B cell (primary cell): ENCODE data around the gene FHIT. TPM values are rescaled to one million over a fixed set of nuclear protein-coding genes. Genes with fewer than 3 reads are reported as not detected.

ENCODE experiments used
- ATAC-seq: fragments of 200-7000 bp; cut with Tn5 transposase; one replicate; pipeline ENCODE4 v1.10.0; 2021; ENCODE audit warnings: low read depth, mild to moderate bottlenecking, moderate number of reproducible peaks, moderate library complexity
- CTCF ChIA-PET: fragments of 350-600 bp; sonication (Branson Sonifier 250); formaldehyde crosslinking; loops from one replicate; lab custom pipeline; 2021; ENCODE audit warnings: antibody characterized with exemption, inconsistent platforms; lab: Charles Lee
- POLR2A ChIA-PET: fragments of 350-600 bp; sonication (Branson Sonifier 250); formaldehyde crosslinking; loops from one replicate; lab custom pipeline; 2021; ENCODE audit warnings: antibody characterized with exemption; lab: Charles Lee
- DNase-seq: peaks from one replicate; pipeline ENCODE4 v3.0.0; 2013
- H2AFZ ChIP-seq: 2 replicates; pipeline ENCODE4 v1.6.1; 2012; ENCODE audit warnings: mild to moderate bottlenecking, low read depth, low read length; ENCODE audit not compliant: insufficient read depth, poor library complexity, severe bottlenecking
- H3K27ac ChIP-seq, 2 donors: 1 replicate in 1 of 2; 2 replicates in 1 of 2; pipeline ENCODE4 v1.5.1; 2012 to 2013; ENCODE audit warnings: low read length in 2 of 2, mild to moderate bottlenecking in 2 of 2, moderate library complexity in 1 of 2
- H3K27me3 ChIP-seq, 4 experiments: fragments of 200-600 bp in 1 of 4; sonication (generic) in 1 of 4; replicated peaks in 1 of 4; 1 replicate in 2 of 4; 2 replicates in 2 of 4; pipeline versions ENCODE4 v1.6.1 to v1.7.0; 2013 to 2016; ENCODE audit warnings: low read length in 3 of 4, mild to moderate bottlenecking in 2 of 4, mixed read lengths in 1 of 4, moderate library complexity in 1 of 4; ENCODE audit not compliant: insufficient read depth in 4 of 4, control insufficient read depth in 3 of 4; ENCODE audit errors: control extremely low read depth in 1 of 4
- H3K36me3 ChIP-seq, 2 experiments: replicated peaks in 1 of 2; 1 replicate in 1 of 2; 2 replicates in 1 of 2; pipeline versions ENCODE4 v1.6.1 to v1.7.1; 2013; ENCODE audit warnings: low read length in 1 of 2; ENCODE audit not compliant: insufficient read depth in 2 of 2, control insufficient read depth in 1 of 2; ENCODE audit errors: control extremely low read depth in 1 of 2, extremely low read depth in 1 of 2
- H3K4me1 ChIP-seq, 2 donors: fragments of 200-600 bp in 1 of 2; sonication (generic) in 1 of 2; 1 replicate in 1 of 2; 2 replicates in 1 of 2; pipeline versions ENCODE4 v1.5.1 to v1.6.1; 2013 to 2017; ENCODE audit warnings: low read length in 2 of 2; ENCODE audit not compliant: control insufficient read depth in 2 of 2, insufficient read depth in 2 of 2
- H3K4me2 ChIP-seq: replicated peaks from 2 replicates; pipeline ENCODE3; 2012; ENCODE audit warnings: mild to moderate bottlenecking, low read depth, low read length; ENCODE audit not compliant: poor library complexity, severe bottlenecking
- H3K4me3 ChIP-seq, 5 experiments: fragments of 200-600 bp in 1 of 5; sonication (generic) in 1 of 5; 1 replicate in 3 of 5; 2 replicates in 2 of 5; pipeline versions ENCODE4 v1.5.1 to v1.7.0; 2011 to 2016; ENCODE audit warnings: low read length in 4 of 5, mild to moderate bottlenecking in 4 of 5, low read depth in 2 of 5, control low read depth in 1 of 5, moderate library complexity in 1 of 5; ENCODE audit not compliant: insufficient read depth in 1 of 5; ENCODE audit errors: control extremely low read depth in 1 of 5, extremely low read depth in 1 of 5
- H3K79me2 ChIP-seq: fragments of 200-600 bp; sonication (generic); one replicate; pipeline ENCODE4 v1.6.0; 2016; ENCODE audit warnings: low read length; ENCODE audit not compliant: control insufficient read depth, insufficient read depth
- H3K9ac ChIP-seq: fragments of 200-600 bp; sonication (generic); 2 replicates; pipeline ENCODE4 v1.6.1; 2017; ENCODE audit warnings: mild to moderate bottlenecking, low read length, moderate library complexity
- H3K9me3 ChIP-seq, 3 donors: one replicate each; pipeline versions ENCODE4 v1.6.1 to v1.7.1; 2013; ENCODE audit warnings: low read length in 2 of 3; ENCODE audit not compliant: control insufficient read depth in 2 of 3, insufficient read depth in 1 of 3; ENCODE audit errors: control extremely low read depth in 1 of 3
- H4K20me1 ChIP-seq: 2 replicates; pipeline ENCODE4 v1.6.0; 2012; ENCODE audit warnings: mild to moderate bottlenecking, low read length; ENCODE audit not compliant: insufficient read depth, control insufficient read depth, poor library complexity, severe bottlenecking
- H3K27ac Mint-ChIP-seq: one replicate; pipeline ENCODE4 v1.8.0; 2021; ENCODE audit warnings: mixed read lengths
- H3K27me3 Mint-ChIP-seq: one replicate; pipeline ENCODE4 v1.8.0; 2021; ENCODE audit warnings: mixed read lengths
- H3K4me1 Mint-ChIP-seq: one replicate; pipeline ENCODE4 v1.8.0; 2021; ENCODE audit warnings: mixed read lengths
- H3K4me3 Mint-ChIP-seq: one replicate; pipeline ENCODE4 v1.8.0; 2021; ENCODE audit warnings: mixed read lengths
- H3K9me3 Mint-ChIP-seq: one replicate; pipeline ENCODE4 v1.8.0; 2022; ENCODE audit warnings: mixed read lengths; ENCODE audit not compliant: insufficient read depth
- EZH2 ChIP-seq: IDR thresholded peaks from 2 replicates; pipeline ENCODE4 v1.6.1; 2012; ENCODE audit warnings: borderline replicate concordance, low read depth, mild to moderate bottlenecking, moderate library complexity, low read length; ENCODE audit not compliant: insufficient read depth, poor library complexity, severe bottlenecking
- WGBS: methylation state at CpG from one replicate; pipeline ENCODE4 v1.1.5; 2013; ENCODE audit warnings: missing lambda C conversion rate; ENCODE audit not compliant: insufficient coverage; 5-methylcytosine and 5-hydroxymethylcytosine counted together
- intact Hi-C: fragments of 100-400 bp; cut with micrococcal nuclease; formaldehyde crosslinking; loops from one replicate; pipeline ENCODE4 v1.10.0; 2022
- polyA plus RNA-seq: library from polyadenylated mRNA; depleted of rRNA; stranded (reverse); fragments of >200 nt; gene quantifications from 2 replicates; pipeline ENCODE4 v1.2.3, GENCODE V29; 2012
- total RNA-seq, 2 donors: library from RNA; stranded (reverse); fragments of 120-200 nt in 1 of 2; gene quantifications; 1 replicate in 1 of 2; 2 replicates in 1 of 2; pipeline versions ENCODE4 v1.2.3 to v1.2.4, GENCODE V29; 2013 to 2022
- TF ChIP-seq, protein P1 (sequence below): fragments of 200-600 bp; IDR thresholded peaks from one replicate; pipeline ENCODE4 v1.8.0; 2022; ENCODE audit warnings: antibody characterized with exemption, mild to moderate bottlenecking

FHIT gene
- total and polyA plus RNA-seq, 2 donors (not counting 1 experiment from before 2014, with no cell fraction given), result 1.7 to 7.8 TPM

DNA sequence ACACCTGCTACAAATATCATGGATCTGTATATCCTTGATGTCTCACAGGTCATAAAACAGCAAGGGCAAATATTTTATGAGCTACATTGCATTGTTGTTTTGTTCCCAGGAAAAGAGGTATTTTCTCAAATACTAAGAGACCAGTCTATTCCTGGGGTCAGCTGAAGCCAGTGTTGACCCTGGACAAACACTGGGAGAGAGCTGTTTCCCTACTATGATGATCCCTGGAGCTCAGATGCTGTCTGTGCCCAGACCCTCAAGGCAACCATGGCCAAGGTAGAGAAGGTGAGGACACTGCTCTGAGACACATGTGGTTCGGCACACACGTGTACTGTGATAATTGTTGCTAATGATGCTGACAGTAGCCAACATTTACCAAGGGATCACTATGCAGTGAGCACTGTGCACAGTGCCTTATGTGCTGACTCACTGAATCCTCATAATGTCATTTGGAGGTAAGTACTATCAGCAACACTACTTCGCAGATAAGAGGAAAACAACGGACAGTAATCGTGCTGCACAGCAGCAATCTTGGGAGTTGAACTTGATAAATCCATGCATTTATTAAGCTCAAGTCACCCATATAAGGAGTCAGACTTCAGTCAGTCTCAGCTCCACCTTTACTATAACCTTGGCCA is 943.6 kb downstream of the FHIT start:
- 100% methylated on average over 1 of the region's 5 CpGs for WGBS
- ChIA-PET POLR2A (no interaction called here), CTCF (no interaction called here)
- no peaks in the 10 kb centered on the region for H3K4me1 ChIP-seq
- H3K79me2 ChIP-seq, result no peaks in the 10 kb centered on the region
- H3K4me1 Mint-ChIP-seq, result no peaks in the 10 kb centered on the region
- DNase-seq, result no peak
- H3K36me3 ChIP-seq, result no peaks in the 10 kb centered on the region
- ATAC-seq, result no peak
- H3K9me3 Mint-ChIP-seq, result no peaks in the 10 kb centered on the region
- no peaks in the 10 kb centered on the region for H3K27me3 Mint-ChIP-seq
- no peak overlapping the region for H3K4me3 ChIP-seq
- H3K9ac ChIP-seq, result no peak overlapping the region
- H3K27ac Mint-ChIP-seq, result no peak overlapping the region
- H2AFZ ChIP-seq, result no peak overlapping the region
- no peaks in the 10 kb centered on the region for H3K27me3 ChIP-seq
- TF ChIP-seq, protein P1, sequence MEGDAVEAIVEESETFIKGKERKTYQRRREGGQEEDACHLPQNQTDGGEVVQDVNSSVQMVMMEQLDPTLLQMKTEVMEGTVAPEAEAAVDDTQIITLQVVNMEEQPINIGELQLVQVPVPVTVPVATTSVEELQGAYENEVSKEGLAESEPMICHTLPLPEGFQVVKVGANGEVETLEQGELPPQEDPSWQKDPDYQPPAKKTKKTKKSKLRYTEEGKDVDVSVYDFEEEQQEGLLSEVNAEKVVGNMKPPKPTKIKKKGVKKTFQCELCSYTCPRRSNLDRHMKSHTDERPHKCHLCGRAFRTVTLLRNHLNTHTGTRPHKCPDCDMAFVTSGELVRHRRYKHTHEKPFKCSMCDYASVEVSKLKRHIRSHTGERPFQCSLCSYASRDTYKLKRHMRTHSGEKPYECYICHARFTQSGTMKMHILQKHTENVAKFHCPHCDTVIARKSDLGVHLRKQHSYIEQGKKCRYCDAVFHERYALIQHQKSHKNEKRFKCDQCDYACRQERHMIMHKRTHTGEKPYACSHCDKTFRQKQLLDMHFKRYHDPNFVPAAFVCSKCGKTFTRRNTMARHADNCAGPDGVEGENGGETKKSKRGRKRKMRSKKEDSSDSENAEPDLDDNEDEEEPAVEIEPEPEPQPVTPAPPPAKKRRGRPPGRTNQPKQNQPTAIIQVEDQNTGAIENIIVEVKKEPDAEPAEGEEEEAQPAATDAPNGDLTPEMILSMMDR, result no peak
- no peak for TF ChIP-seq EZH2
- H4K20me1 ChIP-seq, result no peaks in the 10 kb centered on the region
- intact Hi-C loops, result no loop called here
- H3K9me3 ChIP-seq, result no peaks in the 10 kb centered on the region
- no peak overlapping the region for H3K4me3 Mint-ChIP-seq
- no peak overlapping the region for H3K27ac ChIP-seq
- H3K4me2 ChIP-seq, result no peak overlapping the region

DNA sequence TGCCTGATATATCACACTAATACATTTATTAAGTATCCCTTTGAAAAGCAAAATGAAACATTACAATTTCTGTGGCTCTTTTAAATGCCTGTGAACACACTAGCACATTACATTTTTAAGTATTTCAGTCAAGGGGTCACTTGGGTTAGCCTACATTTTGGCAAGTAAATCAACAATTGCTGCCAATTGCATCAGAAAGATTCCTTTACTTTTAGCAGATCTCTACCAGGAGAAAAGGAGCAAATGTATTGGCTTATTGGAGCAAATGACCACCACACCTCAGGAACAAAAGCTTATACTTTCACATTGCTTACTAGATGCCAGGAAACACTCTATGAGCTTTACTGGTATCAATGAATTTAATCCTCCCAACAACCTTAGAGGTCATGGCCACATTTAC is 947.1 kb downstream of the FHIT start:
- no peak overlapping the region for H2AFZ ChIP-seq
- no peaks in the 10 kb centered on the region for H3K27me3 Mint-ChIP-seq
- POLR2A ChIA-PET, result no interaction called here
- no peak overlapping the region for H3K27ac Mint-ChIP-seq
- H3K4me3 Mint-ChIP-seq, result no peak overlapping the region
- TF ChIP-seq, protein P1, result no peak
- H3K27me3 ChIP-seq, result no peaks in the 10 kb centered on the region
- CTCF ChIA-PET, result no interaction called here
- no peaks in the 10 kb centered on the region for H4K20me1 ChIP-seq
- no peak for DNase-seq
- no peaks in the 10 kb centered on the region for H3K9me3 Mint-ChIP-seq
- H3K4me2 ChIP-seq, result no peak overlapping the region
- H3K9ac ChIP-seq, result no peak overlapping the region
- H3K4me1 Mint-ChIP-seq, result no peaks in the 10 kb centered on the region
- no peaks in the 10 kb centered on the region for H3K79me2 ChIP-seq
- H3K4me1 ChIP-seq, result no peaks in the 10 kb centered on the region
- ATAC-seq, result no peak
- no peaks in the 10 kb centered on the region for H3K9me3 ChIP-seq
- H3K27ac ChIP-seq, result no peak overlapping the region
- H3K36me3 ChIP-seq, result no peaks in the 10 kb centered on the region
- no peak overlapping the region for H3K4me3 ChIP-seq
- intact Hi-C loops, result no loop called here
